NCI-H187 (cell line): ENCODE results near the gene WNT3.
"Not testable (repeated sequence)": the region's sequence is repeated elsewhere in the genome, so short reads cannot be mapped to it uniquely, and the experiment has no call there.

Experiments used
- DNase-seq, 2 experiments: peaks; one replicate each; lab custom pipeline; 2025; lab: John Stamatoyannopoulos, UW

WNT3 gene

DNA sequence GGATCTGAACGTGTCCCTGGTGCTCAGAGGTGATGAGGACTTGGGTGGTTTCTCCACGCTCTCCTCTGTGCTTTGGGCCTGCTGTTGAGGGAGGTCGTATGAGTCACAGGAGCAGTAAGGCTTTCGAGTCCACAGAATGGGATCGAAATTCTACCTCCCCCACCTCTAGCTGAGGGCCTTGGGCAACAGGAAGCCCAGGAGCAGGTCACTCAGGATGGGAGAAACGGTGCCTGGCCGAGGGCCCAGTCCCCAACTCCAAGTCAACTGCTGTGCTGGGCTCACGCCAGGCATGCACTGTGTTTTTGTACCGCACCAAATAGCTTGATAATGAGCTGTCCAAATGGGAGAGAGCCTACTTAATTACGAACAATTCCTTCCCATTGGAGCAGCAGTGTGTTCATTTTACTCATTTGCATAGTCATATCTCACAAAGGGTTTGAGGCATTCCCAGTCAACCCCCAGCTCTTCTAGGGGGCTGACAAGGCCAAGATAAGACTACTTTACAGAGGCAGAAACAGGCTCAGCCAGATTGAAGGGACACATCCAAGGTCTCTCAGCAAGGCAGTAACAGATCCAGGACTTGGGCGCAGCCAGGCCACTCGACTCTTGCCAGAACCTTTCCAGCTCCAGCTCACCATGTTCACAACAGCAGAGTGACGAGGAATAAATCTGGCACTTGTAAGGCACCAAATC lies 53.6 kb downstream of the WNT3 start:
- DNase-seq: no peak

DNA sequence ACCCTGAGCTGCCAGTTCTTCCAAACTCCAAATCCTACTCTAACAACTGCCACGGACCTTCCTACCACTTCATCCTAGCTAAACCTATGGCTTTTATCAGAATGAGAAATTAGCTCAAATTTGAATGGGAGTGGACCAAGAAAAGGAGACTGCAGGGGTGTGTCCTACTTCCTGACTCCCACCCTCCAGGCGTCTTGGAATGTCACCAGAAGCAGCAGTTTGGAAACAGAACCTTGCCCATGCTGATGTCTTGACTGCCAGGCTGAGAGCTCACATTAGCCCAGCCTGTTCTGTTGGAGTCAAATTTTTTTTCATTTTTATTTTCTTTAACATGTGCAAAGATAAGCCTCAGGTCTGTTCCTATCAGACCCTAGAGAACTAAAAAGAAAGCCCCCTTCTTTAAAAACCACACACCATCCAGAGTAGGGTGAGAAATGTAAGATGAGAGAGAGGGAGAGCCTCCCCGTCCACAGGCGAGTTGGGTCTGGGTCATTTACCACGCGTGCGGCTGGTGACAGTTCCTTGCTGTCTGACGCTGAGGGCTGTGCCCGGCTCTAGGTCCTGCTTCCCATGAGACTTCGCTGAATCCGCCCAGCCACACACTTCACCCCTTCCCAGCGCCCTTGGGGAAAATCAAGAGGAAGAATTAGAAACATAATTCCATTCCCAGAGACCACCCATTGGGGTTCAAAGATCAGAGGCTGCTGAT lies 54.3 kb downstream of the WNT3 start:
- DNase-seq: no peak

DNA sequence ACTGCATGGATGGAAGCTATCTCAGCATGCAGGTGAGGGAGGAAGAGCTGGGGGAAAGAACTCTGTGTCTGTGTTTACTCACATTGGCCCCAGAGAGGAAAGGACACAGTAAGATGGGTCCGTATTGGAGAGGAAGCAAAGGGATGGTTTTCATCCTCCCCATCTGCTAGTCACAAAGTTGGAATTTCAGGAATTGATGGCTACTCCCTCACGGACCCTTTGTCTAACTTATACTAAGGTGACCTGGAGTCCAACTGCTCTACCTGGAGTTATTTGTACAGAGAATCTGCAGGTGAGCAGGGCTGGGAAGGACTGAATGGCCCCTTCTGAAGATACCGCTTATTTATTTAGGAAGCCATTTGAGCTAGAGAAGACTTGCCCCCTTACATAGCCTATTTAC lies 55.1 kb downstream of the WNT3 start:
- no peak for DNase-seq

DNA sequence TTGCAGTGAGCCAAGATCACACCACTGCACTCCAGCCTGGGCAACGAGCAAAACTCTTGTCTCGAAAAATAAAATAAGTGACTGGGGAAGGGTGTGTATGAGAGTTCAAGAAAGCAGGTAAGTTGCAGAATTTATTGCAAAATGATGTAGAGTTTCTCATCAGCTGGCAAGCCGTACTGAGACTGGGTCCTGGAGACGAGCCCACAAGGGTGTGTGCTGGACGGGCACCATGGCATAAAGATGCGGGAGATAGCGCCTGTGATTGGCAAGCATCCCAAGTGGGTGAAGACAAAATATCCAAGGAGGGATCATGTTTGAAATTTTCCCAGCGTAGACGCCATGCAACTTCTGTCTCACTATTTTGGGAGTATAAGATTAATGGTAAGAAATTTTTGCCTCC lies 59.4 kb downstream of the WNT3 start:
- DNase-seq: no peak

DNA sequence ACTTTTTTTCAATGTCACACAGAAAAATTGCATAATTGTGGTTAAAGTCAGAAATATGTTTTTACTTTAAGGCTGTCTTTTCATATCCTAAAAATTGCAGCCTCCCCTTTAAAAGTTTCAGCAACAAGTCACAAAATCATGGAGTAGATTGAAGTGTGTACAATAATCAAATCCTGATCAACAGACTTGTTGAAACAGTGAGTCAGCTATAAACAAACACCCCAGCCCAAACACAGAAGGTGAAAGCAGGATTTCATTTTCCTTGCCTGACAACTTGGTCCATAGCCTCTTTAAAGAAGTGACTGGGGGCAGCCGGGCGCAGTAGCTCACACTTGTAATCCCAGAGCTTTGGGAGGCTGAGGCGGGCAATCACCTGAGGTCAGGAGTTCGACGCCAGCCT lies 59.9 kb downstream of the WNT3 start:
- no peak for DNase-seq

DNA sequence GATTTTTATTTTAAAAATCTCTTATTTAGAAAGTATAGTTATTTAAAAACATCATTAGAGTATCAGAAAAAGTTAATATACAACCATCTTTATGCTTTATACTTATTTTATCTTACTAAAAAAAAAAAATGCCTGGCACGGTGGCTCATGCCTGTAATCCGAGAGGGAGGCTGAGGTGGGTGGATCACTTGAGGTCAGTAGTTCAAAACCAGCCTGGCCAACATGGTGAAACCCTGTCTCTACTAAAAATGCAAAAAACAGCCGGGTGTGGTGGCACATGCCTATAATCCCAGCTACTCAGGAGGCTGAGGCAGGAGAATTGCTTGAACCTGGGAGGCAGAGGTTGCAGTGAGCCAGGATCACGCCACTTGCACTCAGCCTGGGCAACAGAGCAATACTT lies 60.9 kb downstream of the WNT3 start:
- DNase-seq: not testable (repeated sequence)

DNA sequence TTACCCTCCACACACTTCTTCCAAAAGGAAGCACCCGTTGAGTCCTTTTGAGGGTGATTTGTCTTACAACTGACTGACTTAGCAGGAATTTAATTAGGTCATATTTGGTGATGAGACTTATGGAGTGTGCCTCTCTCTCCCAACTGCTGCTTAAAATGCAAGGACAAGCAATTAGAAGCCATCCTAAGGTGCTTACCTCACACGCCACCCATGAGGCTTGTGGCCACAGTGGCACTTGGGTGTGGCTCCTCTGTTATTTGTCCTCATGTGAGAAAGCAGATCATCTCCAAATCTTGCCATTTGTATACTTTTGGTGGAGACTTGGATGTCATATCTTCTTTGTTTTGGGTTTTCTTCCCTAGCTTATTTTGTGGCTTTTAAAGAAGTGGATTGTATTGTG lies 61.6 kb downstream of the WNT3 start:
- DNase-seq: no peak

DNA sequence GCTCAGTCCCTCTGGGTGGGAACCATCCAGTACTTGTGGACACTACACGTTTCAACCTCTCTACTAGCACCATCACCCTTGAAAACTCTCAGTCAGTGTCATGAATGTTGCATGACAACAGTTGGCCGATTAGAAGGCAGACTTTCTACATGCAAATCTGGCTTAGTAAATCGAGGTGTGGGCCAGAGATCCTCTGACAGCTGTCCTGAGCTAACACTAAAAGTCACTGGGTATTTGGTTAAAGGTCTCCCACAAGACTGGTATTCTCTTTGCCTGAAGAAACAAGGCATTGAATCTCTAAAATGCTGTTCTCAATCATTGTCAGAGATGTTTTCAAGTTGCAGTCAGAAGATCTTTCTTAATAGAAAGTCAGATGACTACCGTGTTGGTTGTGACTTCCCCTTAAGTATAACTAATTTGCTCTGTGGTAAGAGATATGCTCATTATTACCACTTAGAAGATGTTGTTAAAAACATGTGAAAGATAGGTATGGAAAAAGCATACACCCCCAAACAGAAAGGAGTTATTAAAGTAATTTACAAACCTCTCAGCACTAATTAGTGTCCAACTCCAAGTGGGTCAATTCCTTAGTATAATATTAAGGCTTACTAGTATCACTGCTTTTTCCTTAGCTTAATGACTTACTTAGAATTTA lies 62.3 kb downstream of the WNT3 start:
- no peak for DNase-seq

DNA sequence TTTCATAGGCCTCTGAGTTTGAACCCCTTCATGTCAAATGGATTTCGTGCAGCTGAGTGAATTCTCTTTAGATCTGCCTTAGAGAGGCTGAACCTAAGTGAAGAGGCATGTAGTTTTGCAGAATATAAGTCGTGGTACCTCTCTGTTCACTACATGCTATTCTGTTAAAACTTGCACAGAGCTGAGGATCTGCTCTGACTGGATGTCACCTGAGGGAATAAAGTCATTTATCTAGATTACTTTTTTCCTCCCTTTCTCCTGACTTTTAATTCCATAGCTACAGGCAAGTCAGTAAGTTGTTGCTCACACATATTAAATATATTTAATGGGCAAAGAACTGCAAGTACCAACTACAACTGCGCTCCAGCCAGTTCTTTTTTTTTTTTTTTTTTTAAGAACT lies 64.7 kb downstream of the WNT3 start:
- no peak for DNase-seq

DNA sequence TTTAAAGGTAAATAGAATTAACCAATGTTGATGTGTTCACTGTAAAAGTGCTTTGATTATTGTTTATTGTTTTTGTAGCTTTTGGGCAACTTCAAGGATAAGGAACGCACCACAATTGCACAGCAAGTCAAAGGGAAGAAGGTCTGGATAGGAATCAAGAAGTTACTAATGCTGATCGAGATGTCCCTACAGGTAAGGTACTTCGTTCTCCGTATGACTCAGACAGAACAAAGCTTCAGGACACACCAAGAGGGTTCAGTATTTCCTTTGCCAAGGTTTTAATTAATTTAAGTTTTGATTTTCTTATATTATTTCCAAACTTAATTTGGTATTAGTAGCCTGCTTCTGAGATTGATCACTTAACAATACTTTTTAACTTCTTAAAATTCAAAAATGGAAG lies 67.1 kb downstream of the WNT3 start:
- no peak for DNase-seq

DNA sequence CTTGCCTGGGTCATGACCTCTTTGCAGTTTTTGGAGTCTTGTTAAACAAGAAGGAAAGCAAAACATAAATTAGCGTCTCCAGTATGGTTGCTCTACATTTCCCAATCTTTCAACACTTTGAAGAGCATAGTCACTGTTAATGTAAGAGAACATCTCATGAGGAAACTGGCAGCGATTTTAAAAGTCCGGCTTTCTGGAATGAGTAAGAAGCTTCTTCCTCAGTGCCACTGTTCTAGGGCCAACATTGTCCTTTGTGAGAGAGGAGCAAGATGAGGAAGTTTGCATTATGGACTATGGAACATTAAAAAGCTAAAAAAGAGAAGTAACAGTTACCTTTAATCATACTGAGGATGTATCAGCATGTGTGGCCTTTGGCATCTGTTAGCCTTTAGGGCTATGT lies 73.1 kb downstream of the WNT3 start:
- no peak for DNase-seq

DNA sequence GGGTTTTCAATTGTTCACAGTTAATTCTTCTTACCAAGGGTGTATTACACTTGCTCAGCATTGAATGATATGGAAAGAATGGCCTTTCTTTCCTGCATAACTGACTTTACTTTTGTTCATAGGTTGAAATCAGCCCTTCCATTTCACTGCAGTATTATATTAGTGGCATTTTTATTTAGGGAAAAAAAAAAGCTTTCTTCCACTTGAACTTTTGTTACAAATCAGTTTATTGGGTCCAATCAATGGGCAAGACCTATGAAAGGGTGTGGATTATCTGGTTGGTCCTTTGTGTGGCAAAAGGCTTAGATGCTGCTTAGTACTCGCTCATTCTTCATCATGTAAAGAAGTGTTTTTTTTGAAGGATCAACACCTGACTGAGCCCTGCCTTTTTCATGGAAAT lies 74.1 kb downstream of the WNT3 start:
- no peak for DNase-seq

DNA sequence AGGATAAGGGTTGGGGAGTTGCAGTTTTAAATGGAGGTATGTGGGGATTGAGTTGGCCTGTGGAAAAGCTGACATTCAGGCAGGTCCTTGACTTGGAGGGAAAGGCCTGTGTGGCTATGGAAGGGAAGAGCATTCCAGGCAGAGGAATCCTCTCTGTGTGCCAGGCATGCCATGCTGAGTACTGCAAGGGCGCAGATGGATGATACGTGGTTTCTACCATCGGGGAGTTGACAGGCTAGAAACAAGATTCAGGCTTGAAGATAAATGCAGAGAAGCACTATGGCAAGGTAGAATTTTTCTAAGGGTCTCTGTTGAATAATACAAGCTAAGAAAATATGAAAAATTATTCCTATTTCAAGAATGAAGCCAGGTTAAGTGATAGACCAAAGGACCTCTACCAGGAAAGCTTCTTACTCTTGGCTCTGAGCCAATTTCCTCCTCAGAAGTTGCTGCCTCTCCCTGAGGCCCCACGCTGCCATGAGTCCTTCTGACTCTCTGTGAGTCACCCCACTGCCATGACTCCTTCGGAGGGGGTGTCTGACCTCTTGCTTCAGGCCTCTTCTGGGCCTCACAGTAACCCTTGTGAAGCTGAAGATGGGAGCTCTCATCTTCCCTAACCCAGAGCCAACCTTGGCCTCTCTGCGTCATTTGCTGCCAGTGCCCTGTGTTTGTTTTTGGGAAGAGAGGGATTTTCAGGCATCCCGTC lies 75.8 kb downstream of the WNT3 start:
- DNase-seq: no peak

DNA sequence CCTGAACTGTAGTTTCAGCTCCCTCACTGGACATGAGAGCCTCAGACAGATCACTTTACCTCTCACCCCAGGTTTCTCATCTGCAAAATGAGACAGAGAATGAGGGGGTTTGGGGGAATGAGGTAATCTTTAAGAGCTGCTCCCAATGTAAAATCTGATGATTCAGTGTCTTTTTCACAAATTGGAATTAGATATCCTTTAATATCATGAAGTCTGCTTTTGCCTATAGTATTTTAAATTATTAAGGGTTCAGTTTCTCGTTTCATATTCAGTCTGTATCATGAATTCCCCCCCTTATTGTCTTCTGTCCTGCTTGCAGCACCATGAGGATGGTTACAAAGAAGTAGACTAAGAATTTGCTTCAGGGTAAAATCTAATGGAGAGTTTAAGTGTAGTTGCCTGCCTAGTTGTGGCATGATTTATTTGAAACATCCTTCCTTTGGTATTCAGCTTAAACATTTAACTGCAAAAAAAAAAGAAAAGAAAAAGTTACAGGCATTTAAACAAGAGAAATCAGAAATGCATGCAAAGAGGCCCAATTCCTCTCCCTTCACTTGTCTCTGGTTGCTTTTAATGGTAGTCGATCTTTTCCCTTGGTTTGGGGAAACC lies 77.3 kb downstream of the WNT3 start:
- DNase-seq: no peak

DNA sequence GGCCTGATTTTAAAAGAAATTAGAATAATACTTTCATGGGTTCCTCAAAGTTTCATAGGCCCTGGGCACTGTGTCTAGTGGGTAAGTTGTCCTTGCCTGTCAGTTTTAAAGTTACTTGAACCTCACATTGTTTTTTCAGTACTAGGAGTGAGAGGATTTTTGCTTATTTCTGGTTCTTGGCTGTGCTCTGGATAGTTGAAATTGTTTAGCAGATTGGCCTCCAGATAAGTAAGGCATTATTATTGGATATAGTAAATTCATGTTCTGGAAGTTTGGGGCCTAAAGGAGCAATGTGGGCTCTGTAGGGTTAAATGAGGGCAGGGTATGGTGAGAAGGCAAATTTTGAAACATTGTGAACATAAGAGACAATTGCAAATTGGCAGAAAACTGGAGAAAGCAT lies 78.5 kb downstream of the WNT3 start:
- DNase-seq: no peak

DNA sequence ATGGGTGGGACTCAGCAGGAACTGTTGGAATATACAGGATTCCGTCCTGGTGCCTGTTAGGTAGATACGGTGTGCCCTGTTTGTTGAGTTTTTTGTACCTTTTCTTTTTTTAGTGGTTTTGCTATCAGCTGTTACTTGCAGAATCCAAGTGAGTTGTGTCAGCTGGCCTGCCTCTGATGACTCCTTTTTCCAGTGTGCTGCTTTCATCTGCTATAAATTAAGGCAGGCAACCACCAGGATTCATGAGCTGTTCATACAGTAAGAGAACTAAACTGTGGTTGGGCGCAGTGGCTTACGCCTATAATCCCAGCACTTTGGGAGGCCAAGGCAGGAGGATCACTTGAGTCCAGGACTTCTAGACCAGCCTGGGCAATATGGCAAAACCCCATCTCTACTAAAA lies 79.9 kb downstream of the WNT3 start:
- DNase-seq: no peak

DNA sequence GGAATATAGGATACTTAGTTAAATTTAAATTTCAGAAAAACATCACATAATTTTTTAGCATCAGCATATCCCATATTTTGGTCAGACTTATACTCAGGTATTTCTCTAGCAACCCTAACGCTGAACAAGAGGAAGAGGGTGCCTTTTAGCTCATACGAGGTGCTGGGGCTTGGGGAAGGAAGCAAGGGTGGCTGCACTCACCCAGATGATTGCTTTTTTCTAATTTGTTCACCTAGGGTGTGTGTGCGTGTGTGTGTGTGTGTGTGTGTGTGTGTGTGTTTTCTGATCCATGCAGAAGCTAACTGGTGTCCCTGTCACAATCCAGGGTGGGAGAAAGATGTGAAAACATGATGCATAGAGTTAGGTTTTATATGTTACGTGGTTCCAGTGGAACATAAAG lies 81.2 kb downstream of the WNT3 start:
- DNase-seq: no peak

DNA sequence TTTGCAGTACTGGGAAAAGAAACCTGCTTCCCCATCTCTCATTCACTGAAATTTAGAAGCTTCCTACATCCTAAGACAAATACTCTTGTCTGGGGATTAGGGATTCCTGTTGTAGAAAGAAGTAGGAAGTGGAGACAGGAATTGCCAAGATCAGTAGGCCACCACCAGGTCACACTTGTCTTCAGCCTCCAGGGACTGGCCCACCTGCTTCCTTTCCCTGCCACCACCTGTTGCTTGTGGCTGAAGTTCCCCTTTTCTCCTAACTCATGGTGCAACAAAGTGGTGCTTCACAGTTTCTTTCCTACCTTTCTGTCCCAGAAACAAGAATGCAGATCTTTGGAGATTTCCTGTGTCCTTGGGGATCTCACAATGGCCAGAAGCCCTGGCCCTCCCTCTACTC lies 82.4 kb downstream of the WNT3 start:
- DNase-seq: no peak

DNA sequence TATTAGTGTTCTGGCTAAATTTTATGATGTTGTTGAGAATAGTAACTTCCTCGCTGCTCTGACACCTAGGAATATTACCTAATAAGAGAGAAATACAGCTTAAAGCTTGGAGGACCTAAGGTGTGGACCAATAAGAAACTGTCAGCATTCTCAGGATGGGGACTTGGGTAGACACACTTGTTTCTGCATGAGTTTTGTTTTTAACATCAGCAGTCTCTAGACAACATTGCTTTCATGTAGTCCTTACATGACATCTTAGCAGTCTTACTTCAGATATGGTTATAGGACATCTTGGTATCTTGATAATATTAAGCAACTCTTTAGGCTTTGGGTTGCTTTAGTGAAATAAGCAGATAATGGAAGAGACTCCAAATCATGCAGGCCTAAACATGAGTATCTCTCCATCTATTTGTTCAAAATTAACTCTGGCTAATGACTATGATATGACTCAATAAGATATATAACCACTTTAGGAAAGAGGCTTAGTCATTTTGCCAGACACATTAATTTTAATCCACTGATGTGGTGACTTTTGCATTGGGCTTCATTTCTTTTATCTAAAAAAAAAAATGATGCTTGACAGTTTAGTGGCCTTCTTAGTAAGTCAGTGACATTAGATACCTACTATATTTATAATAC lies 84.5 kb downstream of the WNT3 start:
- DNase-seq: no peak

DNA sequence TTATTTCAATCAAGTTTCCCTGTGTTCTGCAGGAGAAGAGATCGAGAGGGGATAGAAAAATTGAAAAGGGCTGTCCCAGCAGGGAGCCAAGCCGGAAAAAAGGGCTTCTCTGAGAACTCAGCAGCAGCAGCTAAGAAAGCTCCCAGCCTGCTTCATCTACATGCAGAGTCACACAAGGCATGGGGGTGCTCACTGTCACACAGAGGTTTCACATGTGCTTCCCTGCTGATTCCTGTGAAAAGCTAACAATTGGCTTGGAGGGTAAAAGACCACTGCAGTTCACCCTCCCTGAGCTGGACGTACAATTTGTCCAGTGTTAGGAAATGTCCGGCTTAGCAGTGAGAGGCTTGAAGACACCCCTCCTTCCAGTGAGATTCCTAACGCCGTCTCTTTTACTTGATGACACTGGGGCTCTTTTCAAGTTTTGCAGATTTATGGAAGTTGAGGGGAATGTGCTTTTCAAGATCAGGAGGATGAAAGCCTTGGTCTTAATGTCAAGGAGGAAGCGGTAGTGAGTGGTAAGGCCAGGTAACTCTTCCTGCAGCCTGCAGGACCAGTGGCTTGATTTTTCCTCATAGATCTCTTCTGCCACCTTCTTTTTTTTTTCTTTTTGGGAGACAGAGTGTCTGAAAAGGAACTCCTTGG lies 85.6 kb downstream of the WNT3 start:
- no peak for DNase-seq

DNA sequence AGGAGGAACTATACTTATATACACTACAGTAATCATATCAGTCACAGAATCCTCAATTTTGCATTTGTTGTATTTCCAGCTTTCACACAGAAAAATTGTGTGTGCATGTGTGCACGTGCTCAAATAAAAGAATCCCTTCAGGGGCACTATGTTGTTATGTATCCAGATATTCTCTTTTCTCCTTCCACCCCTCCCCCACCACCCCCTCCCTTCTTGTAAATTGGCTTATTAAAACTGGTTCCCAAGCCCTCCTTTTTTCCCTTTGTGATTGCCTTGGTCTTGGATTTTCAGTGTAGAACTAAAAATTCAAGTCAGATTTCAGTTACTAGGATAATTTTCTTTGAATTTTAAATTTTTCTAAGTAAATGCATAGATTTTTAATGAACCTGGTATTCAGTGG lies 86.3 kb downstream of the WNT3 start:
- DNase-seq: no peak
